Skeletal muscle cell (primary cell): ENCODE measurements around the gene MDM4.
"Not testable (repeated sequence)": the region's sequence is repeated elsewhere in the genome, so short reads cannot be mapped to it uniquely, and the experiment has no call there.

Experiments used
- DNase-seq: peaks from one replicate; pipeline ENCODE4 v3.0.0-alpha.2; 2010; ENCODE audit warnings: low read depth
- H3K4me3 ChIP-seq: 2 replicates; pipeline ENCODE4 v1.5.1; 2011; ENCODE audit warnings: low read depth, mild to moderate bottlenecking, control low read depth, low read length, moderate library complexity

MDM4 gene

GRCh38 chr1:204548265-204548664, 32.1 kb downstream of the MDM4 start:
- DNase-seq: no peak
- no peak overlapping the region for H3K4me3 ChIP-seq

DNA sequence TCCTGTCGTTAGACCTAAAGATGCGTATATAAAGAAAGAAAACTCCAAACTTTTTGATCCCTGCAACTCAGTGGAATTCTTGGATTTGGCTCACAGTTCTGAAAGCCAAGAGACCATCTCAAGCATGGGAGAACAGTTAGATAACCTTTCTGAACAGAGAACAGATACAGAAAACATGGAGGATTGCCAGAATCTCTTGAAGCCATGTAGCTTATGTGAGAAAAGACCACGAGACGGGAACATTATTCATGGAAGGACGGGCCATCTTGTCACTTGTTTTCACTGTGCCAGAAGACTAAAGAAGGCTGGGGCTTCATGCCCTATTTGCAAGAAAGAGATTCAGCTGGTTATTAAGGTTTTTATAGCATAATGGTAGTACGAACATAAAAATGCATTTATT, 33.1 kb downstream of the MDM4 start:
- no peak for DNase-seq

DNA sequence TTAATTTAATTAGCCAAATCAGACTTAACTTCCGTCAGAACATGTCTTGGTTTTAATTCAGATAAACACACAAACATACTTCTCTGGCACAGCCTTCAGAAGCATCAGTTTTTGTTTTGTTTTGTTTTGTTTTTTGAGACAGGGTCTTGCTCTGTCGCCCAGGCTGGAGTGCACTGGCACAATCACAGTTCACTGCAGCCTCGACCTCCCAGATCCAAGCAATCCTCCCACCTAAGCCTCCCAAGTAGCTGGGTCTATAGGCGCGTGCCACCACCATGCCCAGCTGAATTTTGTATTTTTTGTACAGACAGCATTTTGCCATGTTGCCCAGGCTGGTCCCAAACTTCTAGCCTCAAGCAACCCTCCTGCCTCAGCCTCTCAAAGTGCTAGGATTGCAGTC, 34.7 kb downstream of the MDM4 start:
- DNase-seq: no peak
- H3K4me3 ChIP-seq: no peak overlapping the region

More for the DNA sequence above, 33.1 kb downstream of the MDM4 start:
- H3K4me3 ChIP-seq: no peak overlapping the region

DNA sequence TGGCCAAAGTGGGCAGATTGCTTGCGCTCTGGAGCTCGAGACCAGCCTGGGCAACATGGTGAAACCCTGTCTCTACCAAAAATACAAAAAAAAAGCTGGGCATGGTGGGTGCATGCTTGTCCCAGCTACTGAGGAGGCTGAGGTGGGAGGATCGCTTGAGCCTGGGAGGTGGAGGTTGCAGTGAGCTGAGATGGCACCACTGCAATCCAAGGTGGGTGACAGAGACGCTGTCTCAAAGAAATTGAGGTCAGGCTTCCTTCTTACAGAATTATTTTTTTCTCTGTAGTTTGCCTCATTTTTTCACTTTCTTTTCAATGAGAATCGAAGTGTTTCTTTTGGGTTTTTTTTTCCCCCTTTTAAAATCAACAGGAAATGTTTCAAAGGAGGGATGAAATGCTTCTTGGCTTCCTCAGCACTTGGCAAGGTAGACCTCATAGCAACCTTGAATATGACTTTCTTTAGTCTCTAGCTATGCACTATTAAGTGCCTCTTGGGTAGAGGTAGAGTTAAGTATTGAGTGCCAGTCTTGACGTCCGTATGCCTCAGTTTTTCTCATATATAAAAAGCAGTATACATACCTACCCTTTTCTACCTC, 40.3 kb downstream of the MDM4 start:
- H3K4me3 ChIP-seq: no peak overlapping the region
- DNase-seq: no peak

DNA sequence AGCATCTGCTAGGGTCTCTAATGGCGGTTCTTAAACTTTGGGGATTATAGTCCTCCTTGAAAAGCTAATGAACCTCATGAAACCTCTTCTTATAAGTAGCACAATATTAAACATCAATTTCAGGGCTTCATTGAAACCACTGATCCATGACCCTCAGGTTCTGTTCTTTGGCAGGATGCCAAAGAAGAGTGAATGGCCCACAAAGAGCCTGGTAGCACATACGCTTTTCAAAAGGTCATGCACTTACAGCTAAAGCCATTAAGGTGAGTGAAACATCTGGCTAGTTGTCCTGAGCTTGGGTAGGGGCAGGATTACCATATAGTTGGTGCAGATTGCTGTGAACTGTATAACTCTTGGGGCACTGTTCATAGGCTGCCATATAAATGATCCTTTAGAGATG, 42.3 kb downstream of the MDM4 start:
- no peak for DNase-seq
- no peak overlapping the region for H3K4me3 ChIP-seq

DNA sequence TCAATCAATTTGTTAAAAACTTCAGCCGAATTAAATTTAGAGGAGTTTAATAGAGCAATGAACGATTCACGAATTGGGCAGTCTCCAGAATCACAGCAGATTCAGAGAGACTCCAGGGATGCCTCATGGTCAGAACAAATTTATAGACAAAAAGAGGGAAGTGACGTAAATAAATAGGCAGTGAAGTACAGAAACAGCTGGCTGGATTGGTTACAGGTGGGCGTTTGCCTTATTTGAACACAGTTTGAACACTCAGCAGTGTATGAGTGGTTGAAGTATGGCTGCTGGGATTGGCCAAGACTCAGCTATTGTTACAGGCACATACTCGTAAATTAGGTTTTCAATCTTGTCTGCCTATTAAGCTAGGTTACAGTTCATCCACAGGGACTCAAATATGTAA, 43.8 kb downstream of the MDM4 start:
- not testable (repeated sequence) for H3K4me3 ChIP-seq, DNase-seq

DNA sequence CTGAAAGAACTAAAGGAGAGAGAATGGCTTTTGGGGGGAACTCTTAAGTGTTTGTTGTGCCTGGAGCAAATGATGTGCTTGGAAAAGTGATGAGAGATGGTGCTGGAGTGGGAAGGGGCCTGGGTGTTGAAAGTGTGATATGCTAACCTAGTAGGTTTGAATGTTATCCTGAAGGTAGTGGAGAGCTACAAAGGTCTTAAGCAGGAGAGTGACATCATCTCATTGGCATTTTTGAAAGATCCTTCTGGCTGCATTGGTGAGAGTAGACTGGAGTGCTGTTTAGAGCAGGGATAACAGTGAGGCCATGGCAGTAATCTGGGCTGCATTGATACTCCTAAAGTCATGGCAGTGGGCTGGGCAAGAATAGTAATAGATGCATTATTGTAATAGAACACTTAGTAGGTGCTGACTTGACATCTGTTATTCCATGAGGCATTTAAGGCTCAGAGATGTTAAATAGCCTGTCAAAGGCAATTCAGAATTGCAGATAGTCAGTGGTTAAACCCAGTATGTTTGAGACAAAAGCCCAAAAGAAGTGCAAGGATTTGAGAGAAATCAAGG, 44.5 kb downstream of the MDM4 start:
- H3K4me3 ChIP-seq: no peak overlapping the region
- no peak for DNase-seq

GRCh38 chr1:204562075-204562990, 46.1 kb downstream of the MDM4 start:
- no peak overlapping the region for H3K4me3 ChIP-seq
- DNase-seq: no peak

GRCh38 chr1:204563307-204563706, 47.1 kb downstream of the MDM4 start:
- H3K4me3 ChIP-seq: no peak overlapping the region
- DNase-seq: no peak

DNA sequence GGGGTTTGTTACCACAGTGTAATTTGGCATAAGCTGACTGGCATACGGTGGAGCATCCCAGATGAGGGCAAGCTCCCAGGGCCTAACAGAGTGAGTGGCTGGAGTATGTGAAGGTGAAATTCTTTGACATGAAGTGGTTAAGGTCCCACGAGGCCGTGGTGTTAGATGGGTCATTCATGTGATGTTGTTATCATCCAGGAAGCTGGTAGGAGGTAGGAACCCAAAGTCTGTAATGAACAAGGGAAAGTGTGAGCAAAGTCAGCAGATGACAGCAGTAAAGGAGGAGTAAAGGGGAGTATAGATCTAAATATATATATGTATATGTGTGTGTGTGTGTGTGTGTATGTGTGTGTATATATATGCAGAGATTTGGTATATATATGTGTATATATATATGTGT, 47.6 kb downstream of the MDM4 start:
- DNase-seq: no peak
- no peak overlapping the region for H3K4me3 ChIP-seq

- DNase-seq: no peak
- H3K4me3 ChIP-seq: no peak overlapping the region
These were observed 48.6 kb downstream of the MDM4 start for GRCh38 chr1:204564835-204565234.

GRCh38 chr1:204565617-204566582, 49.7 kb downstream of the MDM4 start:
- peak; percentile 32 for DNase-seq
- H3K4me3 ChIP-seq: no peak overlapping the region

- H3K4me3 ChIP-seq: no peak overlapping the region
- no peak for DNase-seq
These were observed 50.4 kb downstream of the MDM4 start for GRCh38 chr1:204566583-204566955.

GRCh38 chr1:204567071-204567470, 50.9 kb downstream of the MDM4 start:
- DNase-seq: no peak
- H3K4me3 ChIP-seq: no peak overlapping the region

GRCh38 chr1:204568576-204569315, 52.5 kb downstream of the MDM4 start:
- DNase-seq: no peak
- H3K4me3 ChIP-seq: no peak overlapping the region

DNA sequence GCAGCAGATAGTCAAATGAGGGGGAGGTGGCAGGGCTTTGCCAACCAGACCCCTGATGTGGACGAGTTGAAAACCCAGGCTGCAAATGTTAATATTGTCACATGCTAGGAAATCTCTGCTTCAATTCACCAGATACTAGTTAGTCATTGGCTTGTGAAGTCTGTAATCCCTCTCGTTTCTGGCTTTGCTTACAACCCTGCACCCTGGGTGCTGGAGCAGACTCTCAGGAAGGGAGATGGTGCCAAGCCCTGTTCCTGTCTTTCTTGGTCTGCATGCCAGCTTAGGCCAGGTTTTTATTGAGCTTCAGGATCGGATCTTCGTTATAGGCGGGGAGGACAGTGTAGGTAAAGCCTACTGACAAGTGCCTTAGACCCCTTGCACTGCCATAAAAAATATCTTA, 53.3 kb downstream of the MDM4 start:
- no peak for DNase-seq
- H3K4me3 ChIP-seq: no peak overlapping the region

- not testable (repeated sequence) for H3K4me3 ChIP-seq, DNase-seq
These were observed 53.8 kb downstream of the MDM4 start for GRCh38 chr1:204570021-204570420.

DNA sequence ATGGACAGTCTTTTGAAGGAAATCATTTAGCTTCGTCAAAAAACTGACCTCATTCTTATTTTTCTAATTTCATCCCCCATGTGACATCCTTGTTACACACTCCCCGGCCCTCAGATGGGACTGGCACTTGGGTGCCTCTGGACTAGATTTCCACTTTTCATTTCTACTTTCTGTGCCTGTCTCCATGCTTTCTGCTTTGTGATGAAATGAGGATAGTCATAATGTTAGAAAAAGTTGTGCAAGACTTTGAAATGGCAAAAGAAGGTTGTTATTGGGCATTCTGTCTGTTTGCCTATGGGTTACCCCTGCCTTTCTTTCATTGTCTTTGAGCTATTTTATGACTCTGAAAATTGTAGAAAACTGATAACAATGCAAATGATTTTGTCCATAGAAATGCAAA, 54.9 kb downstream of the MDM4 start:
- DNase-seq: no peak
- H3K4me3 ChIP-seq: no peak overlapping the region

DNA sequence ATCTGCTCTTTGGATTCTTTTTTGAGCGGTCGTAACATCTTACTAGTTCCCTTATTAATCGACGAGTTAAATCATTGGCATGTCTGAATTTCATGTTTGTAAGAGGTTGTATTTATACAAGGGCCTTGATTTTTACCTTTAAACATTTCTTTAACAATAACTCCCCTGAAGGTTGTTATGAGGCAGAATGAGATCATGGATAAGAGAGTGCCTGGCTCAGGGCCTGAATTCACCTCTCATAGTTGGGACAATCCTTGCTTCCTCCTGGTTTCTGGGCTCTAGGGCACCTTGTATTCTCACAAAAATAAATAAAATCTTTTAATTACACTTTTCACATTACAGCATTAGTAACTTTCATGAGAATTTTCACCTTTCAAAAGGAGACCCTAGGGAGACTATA, 55.4 kb downstream of the MDM4 start:
- H3K4me3 ChIP-seq: no peak overlapping the region
- no peak for DNase-seq
